ENCODE measurements around the gene SAFB2. TPM values are rescaled to one million over a fixed set of nuclear protein-coding genes. Genes with fewer than 3 reads are reported as not detected.

The SAFB2 gene
- total RNA-seq, 1 donor from 2014 or later = 40.5 TPM

DNA sequence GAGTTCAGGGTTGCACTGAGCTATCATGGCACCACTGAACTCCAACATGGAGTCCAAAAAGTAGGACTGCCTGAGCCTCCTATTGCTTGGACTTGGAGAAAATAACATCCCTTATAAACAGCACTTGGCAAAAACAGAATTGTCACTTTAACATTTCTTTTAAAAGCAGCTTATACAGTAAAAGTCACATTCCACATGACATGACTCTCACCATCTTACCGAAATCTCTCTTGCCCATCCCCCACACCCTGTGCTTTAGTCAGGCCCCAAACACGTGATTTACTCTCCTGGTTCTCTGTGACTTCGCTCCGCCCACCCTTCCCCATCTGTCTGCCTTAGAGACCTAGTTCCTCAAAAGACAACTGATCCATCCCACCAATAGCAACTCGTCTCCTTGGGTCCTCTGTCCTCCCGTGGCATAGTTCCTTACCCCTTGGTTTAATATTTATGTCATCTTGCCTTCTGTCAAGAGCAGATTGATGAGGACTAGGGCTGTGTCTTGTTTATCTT lies 4.9 kb upstream of the SAFB2 start:
- DNase-seq = peak; percentile 56
- intact Hi-C loops (cut with micrococcal nuclease) = no loop called here
- no peak for TF ChIP-seq CTCF (IDR thresholded peaks at IDR 0.05; ENCODE audit: borderline replicate concordance)
- Histone ChIP-seq H3K36me3 (peaks cover 38% of the 10 kb centered on the region), H3K27me3 (ENCODE audit: low read depth) (no peaks in the 10 kb centered on the region), H3K9me3 (replicated peaks) (no peaks in the 10 kb centered on the region), H3K4me1 (peaks cover 96% of the 10 kb centered on the region), H3K4me3 (no peak overlapping the region), H3K27ac (replicated peaks) (no peak overlapping the region)

GRCh38 chr19:5625641-5626040 lies 3.1 kb upstream of the SAFB2 start:
- TF ChIP-seq CTCF (IDR thresholded peaks at IDR 0.05; ENCODE audit: borderline replicate concordance) = no peak
- Histone ChIP-seq H3K4me3 (peak overlapping the region; percentile 94), H3K27ac (replicated peaks) (peak overlapping the region; percentile 97)

GRCh38 chr19:5624741-5625278 lies 2.2 kb upstream of the SAFB2 start:
- no peaks in the 10 kb centered on the region for H3K9me3 ChIP-seq (replicated peaks)
- intact Hi-C loops (cut with micrococcal nuclease) = no loop called here
- peaks cover 96% of the 10 kb centered on the region for H3K4me1 ChIP-seq
- H3K36me3 ChIP-seq = peaks cover 46% of the 10 kb centered on the region
- H3K27ac ChIP-seq (replicated peaks) = peak overlapping the region; percentile 97
- DNase-seq = no peak
- TF ChIP-seq CTCF (IDR thresholded peaks at IDR 0.05; ENCODE audit: borderline replicate concordance) = no peak
- H3K27me3 ChIP-seq (ENCODE audit: low read depth) = no peaks in the 10 kb centered on the region
- H3K4me3 ChIP-seq = peak overlapping the region; percentile 94

More at GRCh38 chr19:5625641-5626040, 3.1 kb upstream of the SAFB2 start:
- intact Hi-C loops (cut with micrococcal nuclease) = no loop called here
- no peak for DNase-seq
- H3K36me3 ChIP-seq = peaks cover 43% of the 10 kb centered on the region
- no peaks in the 10 kb centered on the region for H3K27me3 ChIP-seq (ENCODE audit: low read depth)
- no peaks in the 10 kb centered on the region for H3K9me3 ChIP-seq (replicated peaks)
- peaks cover 96% of the 10 kb centered on the region for H3K4me1 ChIP-seq

DNA sequence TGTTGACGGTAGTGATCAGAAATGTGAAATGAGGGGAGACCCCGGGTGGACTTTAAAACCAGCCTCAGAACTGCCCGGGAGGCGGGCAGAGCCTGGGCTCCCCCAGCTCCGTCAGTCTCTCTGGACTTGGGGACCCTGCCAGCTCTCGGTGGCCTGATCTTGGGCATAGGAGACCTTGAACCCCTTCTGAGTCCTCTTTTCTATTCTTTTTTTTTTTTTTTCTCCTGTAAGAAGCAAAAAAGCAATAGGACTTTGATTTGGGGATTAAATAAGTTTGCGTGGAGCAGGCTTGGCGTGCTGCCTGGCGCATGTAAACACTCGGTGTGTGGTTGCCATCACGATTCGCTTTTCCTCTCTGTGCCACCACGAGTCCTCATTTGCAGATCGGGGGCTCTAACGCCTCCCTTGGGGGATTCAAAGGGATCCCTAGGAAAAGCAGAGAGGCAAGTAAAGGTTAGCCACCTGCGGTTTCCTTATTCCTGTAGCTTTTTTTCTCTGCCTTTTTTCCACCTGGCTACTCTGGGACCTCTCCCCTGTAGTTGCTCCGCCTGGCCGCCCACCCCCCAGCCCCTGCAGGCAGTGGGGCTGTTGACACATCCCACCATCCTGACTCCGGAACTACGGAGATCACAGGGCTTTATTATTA lies 1.6 kb upstream of the SAFB2 start:
- H3K36me3 ChIP-seq = peaks cover 52% of the 10 kb centered on the region
- peak overlapping the region; percentile 94 for H3K4me3 ChIP-seq
- peak; percentile 40 for DNase-seq
- TF ChIP-seq CTCF (IDR thresholded peaks at IDR 0.05; ENCODE audit: borderline replicate concordance) = no peak
- intact Hi-C loops (cut with micrococcal nuclease) = no loop called here
- H3K27ac ChIP-seq (replicated peaks) = peak overlapping the region; percentile 97
- no peaks in the 10 kb centered on the region for H3K27me3 ChIP-seq (ENCODE audit: low read depth)
- H3K9me3 ChIP-seq (replicated peaks) = no peaks in the 10 kb centered on the region
- peaks cover 96% of the 10 kb centered on the region for H3K4me1 ChIP-seq

DNA sequence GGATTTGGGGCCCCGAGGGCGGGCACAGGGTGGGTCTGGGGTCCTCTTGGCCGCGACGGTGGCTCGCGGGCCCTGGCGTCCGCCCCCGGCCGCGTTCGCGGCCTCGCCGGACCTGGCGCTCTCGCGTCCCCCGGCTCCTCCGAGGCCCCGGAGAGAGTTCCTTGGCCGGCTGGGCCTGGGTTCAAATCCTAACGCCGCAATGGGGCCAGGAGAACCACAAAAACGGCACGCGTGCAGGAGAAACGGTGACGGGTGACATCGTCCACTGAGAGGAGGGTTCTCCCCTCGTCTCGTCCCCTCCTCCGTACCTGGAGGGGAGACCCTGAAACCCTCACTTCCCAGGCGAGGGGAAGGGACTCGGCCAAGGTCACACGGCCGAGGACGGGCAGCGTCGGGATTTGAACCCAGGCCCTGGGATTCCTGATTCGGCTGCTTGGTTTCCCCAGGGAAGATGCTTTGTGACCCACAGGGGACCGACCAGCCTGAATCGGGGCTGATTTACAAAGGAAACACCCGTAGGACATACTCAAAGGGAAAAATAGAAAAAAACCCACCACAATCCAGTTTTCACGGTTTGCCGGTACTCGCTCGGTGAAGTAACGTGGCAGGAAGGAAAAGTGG lies 931 bp upstream of the SAFB2 start:
- peaks cover 96% of the 10 kb centered on the region for H3K4me1 ChIP-seq
- H3K27me3 ChIP-seq (ENCODE audit: low read depth) = no peaks in the 10 kb centered on the region
- peak overlapping the region; percentile 97 for H3K27ac ChIP-seq (replicated peaks)
- intact Hi-C loops (cut with micrococcal nuclease) = no loop called here
- no peak for TF ChIP-seq CTCF (IDR thresholded peaks at IDR 0.05; ENCODE audit: borderline replicate concordance)
- no peak for DNase-seq
- H3K4me3 ChIP-seq = peak overlapping the region; percentile 94
- H3K9me3 ChIP-seq (replicated peaks) = no peaks in the 10 kb centered on the region
- H3K36me3 ChIP-seq = peaks cover 57% of the 10 kb centered on the region

Measured in left ventricle myocardium inferior (tissue), 1 donor.